OCI-LY3 (cell line): ENCODE data around the gene MSANTD3.

Experiments
- CTCF ChIP-seq: fragments of 200-600, 300-600 bp; sonication (generic); IDR thresholded peaks from 2 replicates; pipeline ENCODE4 v1.5.1; 2014; ENCODE audit warnings: antibody characterized with exemption, low read length, low read depth
- EZH2phosphoT487 ChIP-seq: fragments of 200-600 bp; shearing (Covaris generic); IDR thresholded peaks from 2 replicates; pipeline ENCODE4 v1.6.1; 2018; ENCODE audit warnings: antibody characterized with exemption, mixed run types, low read depth

- TF ChIP-seq CTCF: no peak
- TF ChIP-seq EZH2phosphoT487: no peak
These were observed 21.3 kb downstream of the MSANTD3 start for GRCh38 chr9:100448266-100448665.
